H9 (cell line): ENCODE data around the gene PCSK2. TPM values are rescaled to one million over a fixed set of nuclear protein-coding genes. Genes with fewer than 3 reads are reported as not detected.

Source experiments
- DNase-seq: peaks from one replicate; pipeline ENCODE4 v3.0.0-alpha.2; 2017
- H2AFZ ChIP-seq: one replicate; pipeline ENCODE4 v1.6.1; 2013; ENCODE audit warnings: mild to moderate bottlenecking, low read length, control low read depth, moderate library complexity
- H2AK5ac ChIP-seq: 2 replicates; pipeline ENCODE4 v1.6.1; 2013; ENCODE audit warnings: low read length, control low read depth, mixed read lengths; ENCODE audit not compliant: insufficient read length
- H2BK120ac ChIP-seq: one replicate; pipeline ENCODE4 v1.6.1; 2013; ENCODE audit warnings: low read depth, mild to moderate bottlenecking, low read length, control low read depth, inconsistent platforms; ENCODE audit not compliant: poor library complexity, severe bottlenecking
- H2BK12ac ChIP-seq: 2 replicates; pipeline ENCODE4 v1.6.1; 2013; ENCODE audit warnings: low read length, control low read depth, mixed read lengths, low read depth; ENCODE audit not compliant: insufficient read length
- H2BK15ac ChIP-seq: 2 replicates; pipeline ENCODE4 v1.6.1; 2013; ENCODE audit warnings: low read depth, low read length, control low read depth
- H2BK20ac ChIP-seq: one replicate; pipeline ENCODE4 v1.6.1; 2013; ENCODE audit warnings: low read depth, mild to moderate bottlenecking, low read length, control low read depth, inconsistent platforms; ENCODE audit not compliant: poor library complexity, severe bottlenecking
- H2BK5ac ChIP-seq: 2 replicates; pipeline ENCODE4 v1.6.1; 2013; ENCODE audit warnings: low read length, control low read depth, mixed read lengths; ENCODE audit not compliant: insufficient read length
- H3K14ac ChIP-seq: 2 replicates; pipeline ENCODE4 v1.6.1; 2013; ENCODE audit warnings: low read length, control low read depth; ENCODE audit not compliant: insufficient read depth
- H3K18ac ChIP-seq: 2 replicates; pipeline ENCODE4 v1.6.1; 2013; ENCODE audit warnings: low read depth, mild to moderate bottlenecking, mixed read lengths, low read length, control low read depth; ENCODE audit not compliant: insufficient read length
- H3K23ac ChIP-seq: 2 replicates; pipeline ENCODE4 v1.6.1; 2013; ENCODE audit warnings: low read length, control low read depth, mixed read lengths, low read depth; ENCODE audit not compliant: insufficient read length
- H3K23me2 ChIP-seq: 2 replicates; pipeline ENCODE4 v1.6.1; 2013; ENCODE audit warnings: low read depth, mild to moderate bottlenecking, mixed read lengths, low read length, control low read depth; ENCODE audit not compliant: insufficient read length, poor library complexity, severe bottlenecking
- H3K27ac ChIP-seq: 2 replicates; pipeline ENCODE4 v1.5.1; 2013; ENCODE audit warnings: low read length, control low read depth, mixed read lengths, low read depth; ENCODE audit not compliant: insufficient read length
- H3K27me3 ChIP-seq: 2 replicates; pipeline ENCODE4 v1.6.1; 2013; ENCODE audit warnings: low read length, control low read depth, inconsistent platforms; ENCODE audit not compliant: insufficient read depth
- H3K4ac ChIP-seq: 2 replicates; pipeline ENCODE4 v1.6.1; 2013; ENCODE audit warnings: low read depth, mild to moderate bottlenecking, control low read depth, inconsistent platforms, low read length, moderate library complexity
- H3K4me1 ChIP-seq: 2 replicates; pipeline ENCODE4 v1.6.1; 2013; ENCODE audit warnings: low read length, control low read depth, inconsistent platforms; ENCODE audit not compliant: insufficient read depth
- H3K4me2 ChIP-seq: 2 replicates; pipeline ENCODE4 v1.6.1; 2013; ENCODE audit warnings: low read length, control low read depth, mixed read lengths; ENCODE audit not compliant: insufficient read length, insufficient read depth
- H3K56ac ChIP-seq: 2 replicates; pipeline ENCODE4 v1.6.1; 2013; ENCODE audit warnings: low read depth, mild to moderate bottlenecking, mixed read lengths, low read length, control low read depth; ENCODE audit not compliant: insufficient read length
- H3K79me1 ChIP-seq: 2 replicates; pipeline ENCODE4 v1.6.1; 2013; ENCODE audit warnings: low read depth, mild to moderate bottlenecking, moderate library complexity, low read length, control low read depth, inconsistent platforms; ENCODE audit not compliant: insufficient read depth, poor library complexity, severe bottlenecking
- H3K79me2 ChIP-seq: 2 replicates; pipeline ENCODE4 v1.6.1; 2013; ENCODE audit warnings: low read length, control low read depth, inconsistent platforms; ENCODE audit not compliant: insufficient read depth
- H3K9ac ChIP-seq: 2 replicates; pipeline ENCODE4 v1.6.1; 2013; ENCODE audit warnings: low read length, control low read depth, mixed read lengths; ENCODE audit not compliant: insufficient read length; ENCODE audit errors: extremely low read depth
- H3K9me3 ChIP-seq: one replicate; pipeline ENCODE4 v1.6.1; 2013; ENCODE audit warnings: low read depth, low read length, inconsistent platforms; ENCODE audit not compliant: control insufficient read depth
- H3T11ph ChIP-seq: one replicate; pipeline ENCODE4 v1.6.1; 2013; ENCODE audit warnings: mild to moderate bottlenecking, low read length, control low read depth, inconsistent platforms
- H4K20me1 ChIP-seq: one replicate; pipeline ENCODE4 v1.6.1; 2013; ENCODE audit not compliant: control insufficient read depth, insufficient read length, insufficient read depth
- H4K5ac ChIP-seq: 2 replicates; pipeline ENCODE4 v1.6.1; 2013; ENCODE audit warnings: low read depth, mild to moderate bottlenecking, mixed read lengths, low read length, control low read depth; ENCODE audit not compliant: insufficient read length
- H4K8ac ChIP-seq: replicated peaks from 2 replicates; pipeline ENCODE4 v1.6.1; 2013; ENCODE audit warnings: low read length, control low read depth, mixed read lengths, low read depth; ENCODE audit not compliant: insufficient read length
- H4K91ac ChIP-seq: 2 replicates; pipeline ENCODE4 v1.6.1; 2013; ENCODE audit warnings: low read depth, mild to moderate bottlenecking, moderate library complexity, mixed read lengths, low read length, control low read depth; ENCODE audit not compliant: insufficient read length
- H3K27ac Mint-ChIP-seq, 3 experiments: 2 replicates in 2 of 3; 3 replicates in 1 of 3; pipeline ENCODE4 v1.8.0; 2020 to 2021; ENCODE audit warnings: mixed read lengths in 3 of 3, mild to moderate bottlenecking in 1 of 3, moderate library complexity in 1 of 3
- H3K27me3 Mint-ChIP-seq: 2 replicates; pipeline ENCODE4 v1.8.0; 2021; ENCODE audit warnings: low read depth, mild to moderate bottlenecking, moderate library complexity, mixed read lengths
- H3K36me3 Mint-ChIP-seq, 3 experiments: 2 replicates in 2 of 3; 3 replicates in 1 of 3; pipeline ENCODE4 v1.8.0; 2020 to 2021; ENCODE audit warnings: low read depth in 3 of 3, mixed read lengths in 3 of 3; ENCODE audit not compliant: insufficient read depth in 1 of 3
- H3K4me1 Mint-ChIP-seq, 2 experiments: 2 replicates each; pipeline ENCODE4 v1.8.0; 2020; ENCODE audit warnings: mixed read lengths in 2 of 2
- H3K4me3 Mint-ChIP-seq, 2 experiments: 2 replicates in 1 of 2; 3 replicates in 1 of 2; pipeline ENCODE4 v1.8.0; 2020 to 2021; ENCODE audit warnings: mild to moderate bottlenecking in 2 of 2, mixed read lengths in 2 of 2, moderate library complexity in 1 of 2
- H3K9me3 Mint-ChIP-seq, 2 experiments: 2 replicates in 1 of 2; 3 replicates in 1 of 2; pipeline ENCODE4 v1.8.0; 2020; ENCODE audit warnings: mild to moderate bottlenecking in 2 of 2, mixed read lengths in 2 of 2, moderate library complexity in 1 of 2
- WGBS: extraction: QIAGEN DNeasy Blood & Tissue Kit; methylation state at CpG from one replicate; pipeline ENCODE4 v1.1.7; 2013; ENCODE audit warnings: missing lambda C conversion rate, low lambda C conversion rate, mixed read lengths; ENCODE audit not compliant: insufficient read length; ENCODE audit errors: extremely low coverage; 5-methylcytosine and 5-hydroxymethylcytosine counted together
- total RNA-seq: library from RNA; stranded (reverse); gene quantifications from 2 replicates; pipeline ENCODE4 v1.2.1, GENCODE V29; 2021
- TF ChIP-seq, protein P1 (sequence below): fragments of 200-600 bp; sonication (generic); conservative IDR thresholded peaks from 3 replicates; pipeline ENCODE4 v1.8.0; 2021; ENCODE audit warnings: antibody characterized with exemption, mild to moderate bottlenecking

PCSK2 gene
- total RNA-seq, 1 experiment from 2014 or later, result 2.8 TPM

DNA sequence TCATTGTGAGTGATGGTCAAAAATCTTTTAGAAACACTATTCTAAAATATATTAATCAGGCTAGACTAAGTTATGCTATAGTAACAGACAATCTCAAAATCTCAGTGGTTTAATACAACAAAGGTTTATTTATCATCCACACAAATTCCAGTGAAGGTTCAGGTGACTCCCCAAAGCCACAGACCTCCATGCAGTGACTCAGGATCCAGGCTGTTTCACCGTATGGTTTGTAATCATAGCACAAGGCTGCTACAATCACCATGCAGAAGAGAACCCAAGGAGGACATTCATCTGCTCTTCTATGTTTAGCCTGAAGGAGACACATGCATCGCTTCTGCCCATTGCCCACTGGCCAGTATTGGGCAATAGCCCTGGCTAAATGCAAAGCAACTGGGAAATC, 258.2 kb downstream of the PCSK2 start:
- Mint-ChIP-seq H3K9me3 (no peaks in the 10 kb centered on the region), H3K36me3 (no peaks in the 10 kb centered on the region), H3K27ac (no peak overlapping the region), H3K4me1 (no peaks in the 10 kb centered on the region; a peak in 1 of 4 replicates), H3K27me3 (peaks cover 6% of the 10 kb centered on the region; the same call in 1 of the 2 replicates), H3K4me3 (no peak overlapping the region)
- no peaks in the 10 kb centered on the region for H3K9me3 ChIP-seq
- no peak overlapping the region for H3T11ph ChIP-seq
- H3K4me2 ChIP-seq, result no peak overlapping the region
- H3K79me1 ChIP-seq, result no peaks in the 10 kb centered on the region
- no peak overlapping the region for H3K27ac ChIP-seq
- H2AFZ ChIP-seq, result no peak overlapping the region
- no peak overlapping the region for H4K5ac ChIP-seq
- no peak for DNase-seq
- no peak overlapping the region for H3K18ac ChIP-seq
- H3K23ac ChIP-seq, result no peak overlapping the region
- H3K23me2 ChIP-seq, result no peaks in the 10 kb centered on the region
- TF ChIP-seq, protein P1, sequence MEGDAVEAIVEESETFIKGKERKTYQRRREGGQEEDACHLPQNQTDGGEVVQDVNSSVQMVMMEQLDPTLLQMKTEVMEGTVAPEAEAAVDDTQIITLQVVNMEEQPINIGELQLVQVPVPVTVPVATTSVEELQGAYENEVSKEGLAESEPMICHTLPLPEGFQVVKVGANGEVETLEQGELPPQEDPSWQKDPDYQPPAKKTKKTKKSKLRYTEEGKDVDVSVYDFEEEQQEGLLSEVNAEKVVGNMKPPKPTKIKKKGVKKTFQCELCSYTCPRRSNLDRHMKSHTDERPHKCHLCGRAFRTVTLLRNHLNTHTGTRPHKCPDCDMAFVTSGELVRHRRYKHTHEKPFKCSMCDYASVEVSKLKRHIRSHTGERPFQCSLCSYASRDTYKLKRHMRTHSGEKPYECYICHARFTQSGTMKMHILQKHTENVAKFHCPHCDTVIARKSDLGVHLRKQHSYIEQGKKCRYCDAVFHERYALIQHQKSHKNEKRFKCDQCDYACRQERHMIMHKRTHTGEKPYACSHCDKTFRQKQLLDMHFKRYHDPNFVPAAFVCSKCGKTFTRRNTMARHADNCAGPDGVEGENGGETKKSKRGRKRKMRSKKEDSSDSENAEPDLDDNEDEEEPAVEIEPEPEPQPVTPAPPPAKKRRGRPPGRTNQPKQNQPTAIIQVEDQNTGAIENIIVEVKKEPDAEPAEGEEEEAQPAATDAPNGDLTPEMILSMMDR, result no peak
- no peak overlapping the region for H2BK120ac ChIP-seq
- no peaks in the 10 kb centered on the region for H4K20me1 ChIP-seq
- no peak overlapping the region for H3K14ac ChIP-seq
- H2BK20ac ChIP-seq, result no peak overlapping the region
- H3K79me2 ChIP-seq, result no peaks in the 10 kb centered on the region
- no peak overlapping the region for H3K56ac ChIP-seq
- no peak overlapping the region for H2AK5ac ChIP-seq
- no peak overlapping the region for H2BK12ac ChIP-seq
- no peaks in the 10 kb centered on the region for H3K4me1 ChIP-seq
- no peaks in the 10 kb centered on the region for H3K27me3 ChIP-seq
- H4K91ac ChIP-seq, result no peak overlapping the region
- no peak overlapping the region for H3K9ac ChIP-seq
- no peak overlapping the region for H2BK5ac ChIP-seq
- no CpG with 5 or more reads among the region's 2 CpGs for whole genome bisulfite sequencing
- H3K4ac ChIP-seq, result no peak overlapping the region
- no peak overlapping the region for H4K8ac ChIP-seq
- no peak overlapping the region for H2BK15ac ChIP-seq
